ENCODE data around the gene C6orf62.
A peak's percentile ranks its signal among the peaks of the same experiment; 100 is the strongest.
"Not testable (repeated sequence)": the region's sequence is repeated elsewhere in the genome, so short reads cannot be mapped to it uniquely, and the experiment has no call there.

Gene C6orf62

GRCh38 chr6:24738741-24739140 lies 19.8 kb upstream of the C6orf62 start:
- no peaks in the 10 kb centered on the region for H3K27me3 ChIP-seq (ENCODE audit: control insufficient read depth, insufficient read depth, low read length)
- H3K4me1 ChIP-seq (ENCODE audit: control insufficient read depth, insufficient read depth, low read length), result peaks cover 23% of the 10 kb centered on the region
- H3K4me3 ChIP-seq (ENCODE audit: low read length), result no peak overlapping the region
- no peaks in the 10 kb centered on the region for H3K9me3 ChIP-seq (ENCODE audit: control insufficient read depth, low read length)
- H3K36me3 ChIP-seq (ENCODE audit: control insufficient read depth, insufficient read depth, low read length), result no peaks in the 10 kb centered on the region
- H3K9ac ChIP-seq (ENCODE audit: low read length), result no peak overlapping the region

DNA sequence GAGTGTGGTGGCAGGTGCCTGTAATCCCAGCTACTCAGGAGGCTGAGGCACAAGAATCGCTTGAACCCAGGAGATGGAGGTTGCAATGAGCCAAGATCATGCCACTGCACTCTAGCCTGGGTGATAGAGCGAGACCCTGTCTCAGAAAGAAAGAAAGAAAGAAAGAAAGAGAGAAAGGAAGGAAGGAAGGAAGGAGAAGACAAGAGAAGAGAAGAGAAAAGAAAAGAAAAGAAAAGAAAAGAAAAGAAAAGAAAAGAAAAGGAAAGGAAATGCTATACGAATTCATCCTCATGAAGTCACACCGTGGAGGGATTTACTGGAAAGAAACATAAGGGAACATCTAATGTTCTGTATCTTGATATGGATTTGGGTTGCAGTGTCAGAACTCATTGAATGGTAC lies 15.8 kb upstream of the C6orf62 start:
- not testable (repeated sequence) for H3K4me3 ChIP-seq (ENCODE audit: low read length); H3K9me3 ChIP-seq (ENCODE audit: control insufficient read depth, low read length); H3K27me3 ChIP-seq (ENCODE audit: control insufficient read depth, insufficient read depth, low read length); H3K36me3 ChIP-seq (ENCODE audit: control insufficient read depth, insufficient read depth, low read length); H3K9ac ChIP-seq (ENCODE audit: low read length); H3K4me1 ChIP-seq (ENCODE audit: control insufficient read depth, insufficient read depth, low read length)

DNA sequence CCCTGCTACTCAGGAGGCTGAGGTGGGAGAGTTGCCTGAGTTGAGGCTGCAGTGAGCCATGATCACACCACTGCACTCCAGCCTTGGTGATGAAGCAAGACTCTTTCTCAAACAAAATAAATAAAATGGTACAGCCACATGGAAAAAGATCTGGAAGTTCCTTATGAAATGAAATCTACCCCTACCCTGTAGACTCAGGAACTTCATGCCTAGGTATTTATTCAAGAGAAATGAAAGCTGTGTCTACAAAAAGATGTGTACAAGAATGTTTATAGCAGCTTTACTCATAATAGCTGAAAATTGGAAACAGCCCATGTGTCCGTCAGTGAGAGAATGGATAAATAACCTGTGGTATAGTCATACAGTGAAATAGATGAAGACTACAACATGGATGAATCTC lies 15.2 kb upstream of the C6orf62 start:
- H3K9ac ChIP-seq (ENCODE audit: low read length), result no peak overlapping the region
- peaks cover 9% of the 10 kb centered on the region for H3K4me1 ChIP-seq (ENCODE audit: control insufficient read depth, insufficient read depth, low read length)
- H3K36me3 ChIP-seq (ENCODE audit: control insufficient read depth, insufficient read depth, low read length), result no peaks in the 10 kb centered on the region
- no peaks in the 10 kb centered on the region for H3K9me3 ChIP-seq (ENCODE audit: control insufficient read depth, low read length)
- H3K4me3 ChIP-seq (ENCODE audit: low read length), result no peak overlapping the region
- no peaks in the 10 kb centered on the region for H3K27me3 ChIP-seq (ENCODE audit: control insufficient read depth, insufficient read depth, low read length)

GRCh38 chr6:24731456-24732134 lies 12.6 kb upstream of the C6orf62 start:
- H3K9me3 ChIP-seq (ENCODE audit: control insufficient read depth, low read length); H3K4me3 ChIP-seq (ENCODE audit: low read length); H3K27me3 ChIP-seq (ENCODE audit: control insufficient read depth, insufficient read depth, low read length); H3K9ac ChIP-seq (ENCODE audit: low read length); H3K36me3 ChIP-seq (ENCODE audit: control insufficient read depth, insufficient read depth, low read length); H3K4me1 ChIP-seq (ENCODE audit: control insufficient read depth, insufficient read depth, low read length): not testable (repeated sequence)

DNA sequence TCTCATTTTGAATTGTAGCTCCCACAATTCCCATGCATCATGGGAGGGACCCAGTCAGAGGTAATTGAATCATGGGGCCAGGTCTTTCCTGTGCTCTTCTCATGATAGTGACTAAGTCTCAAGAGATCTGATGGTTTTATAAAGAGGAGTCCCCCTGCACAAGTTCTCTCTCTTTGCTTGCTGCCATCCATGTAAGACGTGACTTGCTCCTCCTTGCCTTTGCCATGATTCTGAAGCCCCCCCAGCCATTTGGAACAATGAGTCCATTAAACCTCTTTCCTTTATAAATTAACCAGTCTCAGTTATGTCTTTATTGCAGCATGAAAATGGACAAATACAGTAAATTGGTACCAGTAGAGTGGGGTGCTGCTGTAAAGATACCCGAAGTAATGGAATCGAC lies 11.7 kb upstream of the C6orf62 start:
- not testable (repeated sequence) for H3K4me1 ChIP-seq (ENCODE audit: control insufficient read depth, insufficient read depth, low read length); H3K9ac ChIP-seq (ENCODE audit: low read length); H3K4me3 ChIP-seq (ENCODE audit: low read length); H3K27me3 ChIP-seq (ENCODE audit: control insufficient read depth, insufficient read depth, low read length); H3K36me3 ChIP-seq (ENCODE audit: control insufficient read depth, insufficient read depth, low read length); H3K9me3 ChIP-seq (ENCODE audit: control insufficient read depth, low read length)

DNA sequence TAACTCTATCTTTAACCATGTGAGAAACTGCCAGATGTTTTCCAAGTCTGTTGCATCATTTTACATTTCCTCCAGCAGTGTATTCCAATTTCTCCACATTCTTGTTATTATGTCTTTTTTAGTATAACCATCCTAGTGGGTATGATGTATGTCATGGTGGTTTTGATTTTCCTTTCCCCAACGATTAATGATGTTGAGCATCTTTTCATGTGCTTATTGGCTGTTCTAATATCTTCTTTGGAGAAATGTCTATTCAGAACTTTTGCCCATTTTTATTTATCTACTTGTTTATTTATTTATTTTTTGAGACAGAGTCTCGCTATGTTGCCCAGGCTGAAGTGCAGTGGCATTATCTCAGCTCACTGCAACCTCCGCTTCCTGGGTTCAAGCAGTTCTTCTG lies 4.3 kb upstream of the C6orf62 start:
- Histone ChIP-seq H3K27me3 (ENCODE audit: control insufficient read depth, insufficient read depth, low read length) (no peaks in the 10 kb centered on the region), H3K36me3 (ENCODE audit: control insufficient read depth, insufficient read depth, low read length) (no peaks in the 10 kb centered on the region), H3K9ac (ENCODE audit: low read length) (no peak overlapping the region), H3K9me3 (ENCODE audit: control insufficient read depth, low read length) (no peaks in the 10 kb centered on the region), H3K4me1 (ENCODE audit: control insufficient read depth, insufficient read depth, low read length) (peaks cover 6% of the 10 kb centered on the region), H3K4me3 (ENCODE audit: low read length) (no peak overlapping the region)

DNA sequence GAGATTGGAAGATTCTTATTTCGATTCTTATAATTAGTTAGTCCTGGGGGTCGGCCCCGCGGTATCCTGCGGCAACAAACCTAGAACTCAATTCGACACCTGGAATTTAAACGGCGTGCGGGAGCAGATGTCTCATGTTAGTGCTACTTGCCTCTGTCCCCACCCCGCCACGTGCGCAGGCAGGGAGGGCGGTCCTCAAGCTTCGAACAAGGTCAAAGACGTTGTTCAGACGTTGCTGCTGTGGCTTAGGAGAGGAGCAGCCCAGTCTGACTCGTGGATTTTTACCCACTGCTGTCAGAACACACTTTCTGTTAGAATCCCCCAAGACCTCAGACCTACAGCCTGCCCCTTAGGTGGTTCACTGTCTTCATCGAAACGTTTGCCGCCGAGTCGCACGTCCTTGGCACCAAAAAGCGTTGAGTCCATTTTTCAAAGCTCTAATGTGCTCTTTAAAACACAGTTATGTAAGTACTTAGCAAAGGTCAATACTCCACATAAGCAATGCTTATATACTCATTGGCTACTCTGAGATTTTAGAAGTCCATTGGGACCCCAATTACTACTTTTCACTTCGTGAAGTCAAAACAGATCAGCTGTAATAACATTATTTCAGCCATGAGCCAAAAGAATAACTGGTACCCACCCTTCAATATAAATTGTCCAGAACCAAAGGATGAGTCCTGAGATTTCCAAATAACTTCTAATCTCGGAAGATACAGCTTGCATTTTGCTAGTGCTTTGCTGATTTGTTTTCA lies 2.7 kb upstream of the C6orf62 start:
- H3K4me1 ChIP-seq (ENCODE audit: control insufficient read depth, insufficient read depth, low read length), result peaks cover 6% of the 10 kb centered on the region
- peak overlapping the region; percentile 100 for H3K9ac ChIP-seq (ENCODE audit: low read length)

GRCh38 chr6:24720604-24721460 lies 1.9 kb upstream of the C6orf62 start:
- Histone ChIP-seq H3K4me1 (ENCODE audit: control insufficient read depth, insufficient read depth, low read length) (peaks cover 6% of the 10 kb centered on the region), H3K27me3 (ENCODE audit: control insufficient read depth, insufficient read depth, low read length) (no peaks in the 10 kb centered on the region), H3K9me3 (ENCODE audit: control insufficient read depth, low read length) (no peaks in the 10 kb centered on the region), H3K36me3 (ENCODE audit: control insufficient read depth, insufficient read depth, low read length) (no peaks in the 10 kb centered on the region), H3K4me3 (ENCODE audit: low read length) (peak overlapping the region; percentile 83), H3K9ac (ENCODE audit: low read length) (peak overlapping the region; percentile 100)

More for the DNA sequence above, 2.7 kb upstream of the C6orf62 start:
- H3K27me3 ChIP-seq (ENCODE audit: control insufficient read depth, insufficient read depth, low read length), result no peaks in the 10 kb centered on the region
- H3K9me3 ChIP-seq (ENCODE audit: control insufficient read depth, low read length), result no peaks in the 10 kb centered on the region
- no peaks in the 10 kb centered on the region for H3K36me3 ChIP-seq (ENCODE audit: control insufficient read depth, insufficient read depth, low read length)
- H3K4me3 ChIP-seq (ENCODE audit: low read length), result peak overlapping the region; percentile 83

DNA sequence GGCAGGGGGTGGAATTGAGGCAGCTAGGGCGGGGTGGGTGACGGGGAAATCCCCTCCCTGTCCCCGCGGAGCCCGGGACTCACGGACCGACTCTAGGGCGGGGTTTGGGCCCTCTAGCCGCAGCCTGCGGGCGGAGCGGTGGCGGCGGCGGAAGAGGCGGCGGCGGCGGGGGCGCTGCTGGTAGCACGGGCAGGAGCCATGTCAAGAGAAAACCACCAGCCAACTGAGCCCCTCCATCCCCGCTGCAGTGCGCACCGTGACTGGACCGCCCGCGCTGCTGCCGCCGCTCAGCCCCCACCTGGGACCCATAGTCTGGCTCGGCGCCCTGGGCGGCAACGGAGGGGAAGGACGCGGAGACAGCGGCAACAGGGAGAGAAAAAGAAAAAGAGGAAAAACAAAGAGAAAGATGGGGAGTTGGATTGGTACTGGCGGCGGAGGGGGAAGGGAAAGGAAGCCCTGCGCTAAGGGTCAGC lies 1.2 kb upstream of the C6orf62 start:
- peak overlapping the region; percentile 83 for H3K4me3 ChIP-seq (ENCODE audit: low read length)
- H3K27me3 ChIP-seq (ENCODE audit: control insufficient read depth, insufficient read depth, low read length), result no peaks in the 10 kb centered on the region
- H3K36me3 ChIP-seq (ENCODE audit: control insufficient read depth, insufficient read depth, low read length), result no peaks in the 10 kb centered on the region
- H3K9me3 ChIP-seq (ENCODE audit: control insufficient read depth, low read length), result no peaks in the 10 kb centered on the region
- peak overlapping the region; percentile 100 for H3K9ac ChIP-seq (ENCODE audit: low read length)
- H3K4me1 ChIP-seq (ENCODE audit: control insufficient read depth, insufficient read depth, low read length), result peaks cover 6% of the 10 kb centered on the region

DNA sequence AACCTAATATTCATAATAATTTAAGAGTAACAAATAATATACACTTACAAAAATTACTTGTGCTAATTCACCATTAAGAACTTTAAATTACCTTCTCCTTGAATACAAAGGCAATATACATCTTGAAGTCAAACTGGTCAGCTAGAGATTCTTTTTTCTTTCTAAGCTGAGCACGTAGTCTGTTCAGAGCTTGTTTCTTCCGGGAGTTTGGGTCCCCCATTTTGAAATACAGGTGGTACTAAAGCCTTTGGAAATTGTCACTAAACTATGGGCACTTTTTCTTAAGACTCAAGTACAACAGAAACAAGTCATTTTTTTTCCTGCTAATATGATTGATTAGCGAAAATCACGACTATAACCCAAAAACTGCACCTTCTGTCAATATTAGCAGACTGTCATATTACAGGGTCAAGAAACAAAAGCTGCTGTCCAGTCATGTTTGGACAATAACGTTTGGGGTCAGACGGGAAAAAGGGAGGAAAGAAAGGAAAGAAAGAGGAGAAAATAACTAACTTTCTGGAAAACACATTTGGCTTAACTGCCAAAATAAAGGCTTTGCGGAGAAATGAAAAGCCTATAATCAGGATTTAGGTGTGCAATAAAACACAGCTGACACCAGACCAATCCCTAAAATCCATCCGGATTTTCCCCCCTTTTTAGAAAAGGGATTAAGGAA lies 367 bp downstream of the C6orf62 start:
- H3K36me3 ChIP-seq (ENCODE audit: control insufficient read depth, insufficient read depth, low read length), result no peaks in the 10 kb centered on the region
- H3K9ac ChIP-seq (ENCODE audit: low read length), result peak overlapping the region; percentile 100
- no peaks in the 10 kb centered on the region for H3K9me3 ChIP-seq (ENCODE audit: control insufficient read depth, low read length)
- peaks cover 9% of the 10 kb centered on the region for H3K4me1 ChIP-seq (ENCODE audit: control insufficient read depth, insufficient read depth, low read length)
- no peaks in the 10 kb centered on the region for H3K27me3 ChIP-seq (ENCODE audit: control insufficient read depth, insufficient read depth, low read length)
- H3K4me3 ChIP-seq (ENCODE audit: low read length), result peak overlapping the region; percentile 34

DNA sequence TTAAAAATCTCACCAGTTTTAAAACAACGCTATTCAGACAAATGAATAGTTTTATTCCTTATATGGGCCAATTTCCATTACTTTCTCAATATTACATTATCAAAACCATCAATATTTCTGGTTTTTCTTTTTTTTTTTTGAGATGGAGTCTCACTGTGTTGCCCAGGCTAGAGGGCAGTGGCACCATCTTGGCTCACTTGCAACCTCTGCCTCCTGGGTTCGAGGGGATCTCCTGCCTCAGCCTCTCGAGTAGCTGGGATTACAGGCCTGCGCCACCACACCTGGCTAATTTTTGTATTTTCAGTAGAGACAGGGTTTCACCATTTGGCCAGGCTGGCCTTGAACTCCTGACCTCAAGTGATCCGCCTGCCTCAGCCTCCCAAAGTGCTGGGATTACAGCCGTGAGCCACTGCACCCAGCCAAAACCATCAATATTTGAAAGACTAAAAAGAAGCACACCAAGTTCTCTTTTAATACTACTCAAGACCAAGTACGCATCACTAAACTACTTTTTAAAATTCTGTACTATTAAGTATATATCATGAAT lies 2.3 kb downstream of the C6orf62 start:
- H3K4me3 ChIP-seq (ENCODE audit: low read length), result not testable (repeated sequence)

More for the DNA sequence above, 2.3 kb downstream of the C6orf62 start:
- peak overlapping the region; percentile 51 for H3K9ac ChIP-seq (ENCODE audit: low read length)
- H3K9me3 ChIP-seq (ENCODE audit: control insufficient read depth, low read length); H3K36me3 ChIP-seq (ENCODE audit: control insufficient read depth, insufficient read depth, low read length); H3K4me1 ChIP-seq (ENCODE audit: control insufficient read depth, insufficient read depth, low read length); H3K27me3 ChIP-seq (ENCODE audit: control insufficient read depth, insufficient read depth, low read length): not testable (repeated sequence)

Measured in mucosa of stomach (tissue), 1 donor.